ENCODE results near the gene WNT3A. TPM values are rescaled to one million over a fixed set of nuclear protein-coding genes. Genes with fewer than 3 reads are reported as not detected.

The WNT3A gene
- total and polyA plus RNA-seq, 3 donors from 2014 or later, result 0.08 to 0.19 (median 0.13) TPM

DNA sequence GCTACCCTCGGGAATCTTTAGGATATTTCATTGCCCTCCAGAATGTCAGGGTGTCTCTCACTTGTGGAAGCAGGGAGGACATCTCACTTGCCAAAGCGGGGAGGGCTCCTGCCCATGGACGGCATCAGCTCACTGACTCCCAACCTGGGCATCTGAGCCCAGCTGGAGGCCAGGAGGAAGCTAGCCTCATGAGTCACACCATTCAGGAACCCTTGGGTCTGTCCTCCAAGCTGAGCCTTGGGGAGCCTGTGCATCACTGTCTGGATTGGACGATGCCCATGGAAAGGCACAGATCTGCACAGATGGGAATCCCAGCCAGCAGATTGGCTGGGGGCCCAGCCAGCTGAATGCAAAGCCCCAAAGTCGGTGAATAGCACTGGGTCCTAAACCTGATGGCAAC, 25.2 kb downstream of the WNT3A start:
- Histone ChIP-seq H3K36me3 (ENCODE audit: low read depth, missing control alignments) (no peaks in the 10 kb centered on the region), H3K4me1 (no peaks in the 10 kb centered on the region), H3K9me3 (no peaks in the 10 kb centered on the region), H3K27ac (no peak overlapping the region), H3K27me3 (no peaks in the 10 kb centered on the region), H3K4me3 (no peak overlapping the region)
- WGBS, 2 donors, result 85 to 87% methylated on average over 4 to 5 of the region's 5 CpGs
- intact Hi-C loops (cut with DNase I; ENCODE audit: low total_unique reads), result no loop called here
- TF ChIP-seq POLR2A (IDR thresholded peaks at IDR 0.05), result no peak
- TF ChIP-seq, protein P1, sequence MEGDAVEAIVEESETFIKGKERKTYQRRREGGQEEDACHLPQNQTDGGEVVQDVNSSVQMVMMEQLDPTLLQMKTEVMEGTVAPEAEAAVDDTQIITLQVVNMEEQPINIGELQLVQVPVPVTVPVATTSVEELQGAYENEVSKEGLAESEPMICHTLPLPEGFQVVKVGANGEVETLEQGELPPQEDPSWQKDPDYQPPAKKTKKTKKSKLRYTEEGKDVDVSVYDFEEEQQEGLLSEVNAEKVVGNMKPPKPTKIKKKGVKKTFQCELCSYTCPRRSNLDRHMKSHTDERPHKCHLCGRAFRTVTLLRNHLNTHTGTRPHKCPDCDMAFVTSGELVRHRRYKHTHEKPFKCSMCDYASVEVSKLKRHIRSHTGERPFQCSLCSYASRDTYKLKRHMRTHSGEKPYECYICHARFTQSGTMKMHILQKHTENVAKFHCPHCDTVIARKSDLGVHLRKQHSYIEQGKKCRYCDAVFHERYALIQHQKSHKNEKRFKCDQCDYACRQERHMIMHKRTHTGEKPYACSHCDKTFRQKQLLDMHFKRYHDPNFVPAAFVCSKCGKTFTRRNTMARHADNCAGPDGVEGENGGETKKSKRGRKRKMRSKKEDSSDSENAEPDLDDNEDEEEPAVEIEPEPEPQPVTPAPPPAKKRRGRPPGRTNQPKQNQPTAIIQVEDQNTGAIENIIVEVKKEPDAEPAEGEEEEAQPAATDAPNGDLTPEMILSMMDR (IDR thresholded peaks at IDR 0.05), result no peak
- no peak for DNase-seq

DNA sequence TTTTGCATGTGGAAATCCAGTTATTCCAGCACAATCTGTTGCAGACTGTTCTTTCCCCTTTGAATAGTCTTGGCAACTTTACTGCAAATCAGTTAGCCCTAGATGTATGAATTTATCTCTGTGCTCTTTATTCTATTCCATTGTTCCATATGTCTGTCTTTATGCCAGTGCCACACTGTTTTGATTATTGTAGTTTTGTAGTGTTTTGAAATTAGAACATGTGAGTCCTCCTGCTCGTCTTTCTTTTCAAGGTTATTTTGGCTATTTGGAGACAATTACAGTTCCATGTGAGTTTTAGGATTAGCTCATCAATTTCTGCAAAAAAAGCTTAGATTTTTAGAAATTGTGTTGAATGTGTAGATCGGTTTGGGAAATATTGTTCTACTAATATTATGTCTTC, 26.6 kb downstream of the WNT3A start:
- intact Hi-C loops (cut with DNase I; ENCODE audit: low total_unique reads), result no loop called here
- no peak for DNase-seq
- Histone ChIP-seq H3K27me3 (no peaks in the 10 kb centered on the region), H3K36me3 (ENCODE audit: low read depth, missing control alignments) (no peaks in the 10 kb centered on the region), H3K27ac (no peak overlapping the region), H3K4me3 (no peak overlapping the region), H3K9me3 (no peaks in the 10 kb centered on the region), H3K4me1 (no peaks in the 10 kb centered on the region)
- TF ChIP-seq, protein P1 (IDR thresholded peaks at IDR 0.05), result no peak
- TF ChIP-seq POLR2A (IDR thresholded peaks at IDR 0.05), result no peak
- 78 to 79% methylated on average over 2 of the region's 2 CpGs for WGBS, 2 donors

DNA sequence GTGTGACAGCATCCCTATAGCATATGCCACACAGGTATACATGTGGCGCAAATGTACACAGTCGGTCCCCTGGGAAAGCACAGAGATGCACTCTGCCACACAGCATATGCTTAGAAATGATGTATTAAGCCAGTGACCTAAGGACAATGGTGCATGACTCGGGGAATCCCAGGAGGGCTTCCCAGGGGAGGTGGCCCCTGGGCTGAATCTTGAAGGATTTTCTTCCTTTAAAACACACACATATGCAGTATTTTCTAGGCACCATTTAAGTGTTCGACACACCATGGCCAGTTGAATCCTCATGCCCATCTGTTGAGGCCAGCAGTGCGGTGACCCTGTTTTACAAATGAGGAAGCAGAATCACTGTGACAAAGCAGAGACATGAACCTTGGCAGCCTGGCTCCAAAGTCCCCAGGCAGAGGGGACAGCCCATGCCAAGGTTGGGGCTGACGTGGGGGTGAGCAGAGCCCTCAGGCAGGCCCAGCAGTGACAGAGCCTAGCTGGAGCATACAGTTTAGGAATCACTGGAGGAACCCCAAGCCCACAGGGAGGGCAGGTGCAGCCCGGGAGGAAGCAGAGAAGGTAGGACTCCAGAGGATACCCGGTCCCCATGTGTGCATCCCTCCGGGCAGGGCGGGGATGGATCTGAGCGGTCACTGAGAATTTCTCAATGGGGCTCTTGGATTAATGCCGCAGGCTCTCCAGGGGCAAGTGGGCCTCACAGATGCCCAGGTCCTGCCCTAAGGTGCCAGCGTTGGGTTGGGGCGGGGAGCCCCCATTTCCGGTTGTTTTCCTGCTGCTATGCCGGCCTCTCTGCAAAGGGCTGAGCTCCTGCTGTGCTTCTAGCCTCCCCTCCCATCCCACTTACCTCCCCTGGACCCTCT, 28.4 kb downstream of the WNT3A start:
- no peak for DNase-seq
- intact Hi-C loops (cut with DNase I; ENCODE audit: low total_unique reads), result no loop called here
- Histone ChIP-seq H3K27ac (no peak overlapping the region), H3K36me3 (ENCODE audit: low read depth, missing control alignments) (no peaks in the 10 kb centered on the region), H3K27me3 (no peaks in the 10 kb centered on the region), H3K4me1 (no peaks in the 10 kb centered on the region), H3K9me3 (no peaks in the 10 kb centered on the region), H3K4me3 (no peak overlapping the region)
- WGBS, 2 donors, result 92 to 96% methylated on average over 15 to 16 of the region's 16 CpGs
- TF ChIP-seq, protein P1 (IDR thresholded peaks at IDR 0.05), result no peak
- no peak for TF ChIP-seq POLR2A (IDR thresholded peaks at IDR 0.05)

DNA sequence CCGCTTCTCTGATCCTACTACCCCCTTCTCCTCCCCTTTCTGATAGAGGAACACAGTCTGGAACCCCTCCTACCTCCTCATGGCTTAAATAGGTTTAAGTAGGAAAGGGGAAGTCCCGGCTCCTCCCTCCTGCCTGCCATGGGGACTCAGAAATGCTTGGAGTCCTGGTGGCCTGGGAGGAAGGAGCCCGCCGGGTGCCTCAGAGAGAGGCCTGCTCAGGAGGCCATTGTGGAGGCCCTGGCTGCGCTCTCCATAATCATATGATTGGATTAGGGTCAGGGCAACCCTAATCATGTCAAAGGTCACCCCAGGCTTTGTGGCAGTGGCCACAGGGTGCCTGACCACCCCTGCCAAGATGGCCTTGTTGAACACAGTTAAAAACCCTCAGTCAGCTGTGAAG, 29.0 kb downstream of the WNT3A start:
- no peak for DNase-seq
- H3K27me3 ChIP-seq, result no peaks in the 10 kb centered on the region

More for the DNA sequence above, 29.0 kb downstream of the WNT3A start:
- Histone ChIP-seq H3K36me3 (ENCODE audit: low read depth, missing control alignments) (no peaks in the 10 kb centered on the region), H3K27ac (no peak overlapping the region), H3K4me3 (no peak overlapping the region), H3K4me1 (no peaks in the 10 kb centered on the region), H3K9me3 (no peaks in the 10 kb centered on the region)
- 89 to 93% methylated on average over 4 to 5 of the region's 5 CpGs for WGBS, 2 donors
- TF ChIP-seq POLR2A (IDR thresholded peaks at IDR 0.05), result no peak
- TF ChIP-seq, protein P1 (IDR thresholded peaks at IDR 0.05), result no peak
- intact Hi-C loops (cut with DNase I; ENCODE audit: low total_unique reads), result no loop called here
